Eye (tissue), 1 donor: ENCODE data around the gene ENAM.
"Not testable (repeated sequence)": the region's sequence is repeated elsewhere in the genome, so short reads cannot be mapped to it uniquely, and the experiment has no call there.

Source experiments
- DNase-seq: peaks from one replicate; pipeline ENCODE4 v3.0.0-alpha.2; 2015

ENAM gene

GRCh38 chr4:70680934-70681333, 52.4 kb downstream of the ENAM start:
- DNase-seq = no peak

- DNase-seq = no peak
Observed at GRCh38 chr4:70681704-70682103, 53.2 kb downstream of the ENAM start.

- DNase-seq = not testable (repeated sequence)
Observed at GRCh38 chr4:70682142-70682541, 53.6 kb downstream of the ENAM start.

- no peak for DNase-seq
Observed at GRCh38 chr4:70687392-70687791, 58.8 kb downstream of the ENAM start.

- DNase-seq = peak; percentile 99
Observed at GRCh38 chr4:70687821-70688794, 59.6 kb downstream of the ENAM start, which contains the start of gene UTP3. UTP3 (plus strand) TSS chr4:70688532; CDS start chr4:70688678, 146 bp downstream.

GRCh38 chr4:70688795-70689231, 60.3 kb downstream of the ENAM start:
- DNase-seq = no peak

GRCh38 chr4:70691661-70692060, 63.1 kb downstream of the ENAM start:
- DNase-seq = no peak

GRCh38 chr4:70694633-70695032, 66.1 kb downstream of the ENAM start:
- not testable (repeated sequence) for DNase-seq
